ENCODE data around the gene SPATA4. TPM values are rescaled to one million over a fixed set of nuclear protein-coding genes. Genes with fewer than 3 reads are reported as not detected.

Gene SPATA4
- total and polyA plus RNA-seq, 2 of the 13 experiments (the other 11 are each of a cell fraction or from before 2014, with no cell fraction given): not detected

DNA sequence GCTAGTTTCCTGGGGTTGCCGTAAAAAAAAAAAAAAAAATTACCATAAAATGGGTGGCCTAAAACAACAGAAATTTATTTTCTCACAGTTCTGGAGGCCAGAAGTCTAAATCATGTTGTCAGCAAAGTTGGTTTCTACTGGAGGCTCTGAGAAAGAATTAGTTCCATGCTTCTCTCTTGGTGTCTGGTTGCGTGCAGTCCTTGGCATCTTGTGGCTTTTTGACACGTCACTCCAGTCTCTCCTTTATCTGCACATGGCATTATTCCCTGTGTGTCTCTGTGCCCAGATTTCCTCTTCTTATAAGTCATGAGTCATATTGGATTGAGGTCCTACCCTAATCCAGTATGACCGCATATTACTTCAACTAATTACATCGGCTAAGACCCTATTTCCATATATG is 38.7 kb downstream of the SPATA4 start:
- H2AFZ ChIP-seq (ENCODE audit: low read length): no peak overlapping the region
- ChIA-PET CTCF (ENCODE audit: low intra/inter-chr PET ratio, low total read pairs) (no interaction called here), POLR2A (no interaction called here)
- no peak overlapping the region for H3K4me3 ChIP-seq (replicated peaks in 1 of 3; ENCODE audit: insufficient read depth in 1 of 3, low read depth in 2 of 3, low read length in 3 of 3)
- WGBS (ENCODE audit: low lambda C conversion rate): 33% methylated on average over 5 of the region's 5 CpGs
- H3K4me2 ChIP-seq (ENCODE audit: low read depth, low read length): no peak overlapping the region
- H3K27me3 ChIP-seq (ENCODE audit: control insufficient read depth in 1 of 2, insufficient read depth in 2 of 2, low read length in 2 of 2): no peaks in the 10 kb centered on the region
- no peak overlapping the region for H3K27ac ChIP-seq (ENCODE audit: extremely low read length, insufficient read depth, low read length)
- H3K4me1 ChIP-seq (ENCODE audit: insufficient read depth, low read length): no peaks in the 10 kb centered on the region
- in situ Hi-C loops (cut with HindIII; ENCODE audit: extremely low pct_ligation_motif_present, low pct_unique_long_range_greater_than_20kb) (no loop called here), intact Hi-C loops (cut with micrococcal nuclease; ENCODE audit: unreplicated experiment) (no loop called here)
- TF ChIP-seq, protein P1, sequence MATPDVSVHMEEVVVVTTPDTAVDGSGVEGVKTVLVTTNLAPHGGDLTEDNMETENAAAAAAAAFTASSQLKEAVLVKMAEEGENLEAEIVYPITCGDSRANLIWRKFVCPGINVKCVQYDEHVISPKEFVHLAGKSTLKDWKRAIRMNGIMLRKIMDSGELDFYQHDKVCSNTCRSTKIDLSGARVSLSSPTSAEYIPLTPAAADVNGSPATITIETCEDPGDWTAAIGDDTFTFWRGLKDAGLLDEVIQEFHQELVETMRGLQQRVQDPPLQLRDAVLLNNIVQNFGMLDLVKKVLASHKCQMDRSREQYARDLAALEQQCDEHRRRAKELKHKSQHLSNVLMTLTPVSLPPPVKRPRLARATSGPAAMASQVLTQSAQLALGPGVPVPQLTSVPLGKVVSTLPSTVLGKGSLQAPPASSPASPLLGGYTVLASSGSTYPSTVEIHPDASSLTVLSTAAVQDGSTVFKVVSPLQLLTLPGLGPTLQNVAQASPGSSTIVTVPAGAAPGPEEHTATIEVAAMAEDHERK (CRISPR knock-in tag; IDR thresholded peaks at IDR 0.05; ENCODE audit: low read depth): no peak
- TF ChIP-seq CREB1 (IDR thresholded peaks at IDR 0.05): peak; percentile 49
- TF ChIP-seq CREB1 (CRISPR knock-in tag; IDR thresholded peaks at IDR 0.05): no peak
- DNase-seq (ENCODE audit: low spot score) (no peak), ATAC-seq (no peak), FAIRE-seq (no peak)
- no peak overlapping the region for H3K9ac ChIP-seq (ENCODE audit: insufficient read depth, low read depth, low read length)
- no peaks in the 10 kb centered on the region for H3K79me2 ChIP-seq (ENCODE audit: insufficient read depth, low read length)
- H3K36me3 ChIP-seq (replicated peaks in 1 of 2; ENCODE audit: control insufficient read depth in 1 of 2, insufficient read depth in 2 of 2, low read length in 2 of 2): no peaks in the 10 kb centered on the region
- no peaks in the 10 kb centered on the region for H4K20me1 ChIP-seq (ENCODE audit: insufficient read depth, low read length)
- no peaks in the 10 kb centered on the region for H3K9me3 ChIP-seq (ENCODE audit: low read length)
- no TSS peak for BruUV-seq (replicated peaks)

DNA sequence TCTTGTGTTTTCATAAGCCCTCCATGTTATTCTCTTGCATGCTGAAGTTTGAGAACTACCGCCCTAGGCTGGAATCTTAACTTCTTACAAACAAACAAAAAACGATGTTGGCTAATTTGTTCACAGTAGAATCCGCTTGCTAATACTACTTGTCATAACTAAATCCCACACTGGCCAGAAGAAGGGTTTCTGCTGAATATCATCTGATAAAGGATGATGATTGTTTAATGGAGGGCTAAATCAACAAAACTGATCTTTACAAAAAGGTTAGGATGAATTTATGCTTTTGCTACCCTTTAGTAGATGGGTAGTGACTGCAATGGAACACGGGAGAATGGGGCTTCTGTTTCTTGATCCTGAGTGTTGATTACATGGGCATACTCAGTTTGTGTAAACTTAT is 42.3 kb downstream of the SPATA4 start:
- no peaks in the 10 kb centered on the region for H4K20me1 ChIP-seq (ENCODE audit: insufficient read depth, low read length)
- H2AFZ ChIP-seq (ENCODE audit: low read length): peak overlapping the region; percentile 29
- no peaks in the 10 kb centered on the region for H3K79me2 ChIP-seq (ENCODE audit: insufficient read depth, low read length)
- no peak for ATAC-seq
- no peak for DNase-seq (ENCODE audit: low spot score)
- H3K4me1 ChIP-seq (ENCODE audit: insufficient read depth, low read length): no peaks in the 10 kb centered on the region
- no peaks in the 10 kb centered on the region for H3K27me3 ChIP-seq (ENCODE audit: control insufficient read depth in 1 of 2, insufficient read depth in 2 of 2, low read length in 2 of 2)
- H3K27ac ChIP-seq (ENCODE audit: extremely low read length, insufficient read depth, low read length): no peak overlapping the region
- no TSS peak for BruUV-seq (replicated peaks)
- intact Hi-C loops (cut with micrococcal nuclease; ENCODE audit: unreplicated experiment) (loop anchor here (5.0 kb wide), 1 partner anchor 1289 kb away; the partner anchor contains the start of gene AGA), in situ Hi-C loops (cut with HindIII; ENCODE audit: extremely low pct_ligation_motif_present, low pct_unique_long_range_greater_than_20kb) (no loop called here)
- H3K4me3 ChIP-seq (replicated peaks in 1 of 3; ENCODE audit: insufficient read depth in 1 of 3, low read depth in 2 of 3, low read length in 3 of 3): no peak overlapping the region
- no peak for TF ChIP-seq ZNF343 (CRISPR knock-in tag; IDR thresholded peaks at IDR 0.05)
- ChIA-PET CTCF (ENCODE audit: low intra/inter-chr PET ratio, low total read pairs) (no interaction called here), POLR2A (no interaction called here)
- H3K9me3 ChIP-seq (ENCODE audit: low read length): no peaks in the 10 kb centered on the region
- H3K9ac ChIP-seq (ENCODE audit: insufficient read depth, low read depth, low read length): no peak overlapping the region
- H3K36me3 ChIP-seq (replicated peaks in 1 of 2; ENCODE audit: control insufficient read depth in 1 of 2, insufficient read depth in 2 of 2, low read length in 2 of 2): no peaks in the 10 kb centered on the region
- no peak overlapping the region for H3K4me2 ChIP-seq (ENCODE audit: low read depth, low read length)
- 2% methylated on average over 4 of the region's 4 CpGs for WGBS (ENCODE audit: low lambda C conversion rate)
- FAIRE-seq: no peak
